B cell (primary cell): ENCODE measurements around the gene SHISA7. TPM values are rescaled to one million over a fixed set of nuclear protein-coding genes. Genes with fewer than 3 reads are reported as not detected.

Experiments used
- ATAC-seq: fragments of 200-7000 bp; cut with Tn5 transposase; one replicate; pipeline ENCODE4 v1.10.0; 2021; ENCODE audit warnings: low read depth, mild to moderate bottlenecking, moderate number of reproducible peaks, moderate library complexity
- CTCF ChIA-PET: fragments of 350-600 bp; sonication (Branson Sonifier 250); formaldehyde crosslinking; loops from one replicate; lab custom pipeline; 2021; ENCODE audit warnings: antibody characterized with exemption, inconsistent platforms; lab: Charles Lee
- POLR2A ChIA-PET: fragments of 350-600 bp; sonication (Branson Sonifier 250); formaldehyde crosslinking; loops from one replicate; lab custom pipeline; 2021; ENCODE audit warnings: antibody characterized with exemption; lab: Charles Lee
- DNase-seq: peaks from one replicate; pipeline ENCODE4 v3.0.0; 2013
- H2AFZ ChIP-seq: 2 replicates; pipeline ENCODE4 v1.6.1; 2012; ENCODE audit warnings: mild to moderate bottlenecking, low read depth, low read length; ENCODE audit not compliant: insufficient read depth, poor library complexity, severe bottlenecking
- H3K27ac ChIP-seq, 2 donors: 1 replicate in 1 of 2; 2 replicates in 1 of 2; pipeline ENCODE4 v1.5.1; 2012 to 2013; ENCODE audit warnings: low read length in 2 of 2, mild to moderate bottlenecking in 2 of 2, moderate library complexity in 1 of 2
- H3K27me3 ChIP-seq, 4 experiments: fragments of 200-600 bp in 1 of 4; sonication (generic) in 1 of 4; replicated peaks in 1 of 4; 1 replicate in 2 of 4; 2 replicates in 2 of 4; pipeline versions ENCODE4 v1.6.1 to v1.7.0; 2013 to 2016; ENCODE audit warnings: low read length in 3 of 4, mild to moderate bottlenecking in 2 of 4, mixed read lengths in 1 of 4, moderate library complexity in 1 of 4; ENCODE audit not compliant: insufficient read depth in 4 of 4, control insufficient read depth in 3 of 4; ENCODE audit errors: control extremely low read depth in 1 of 4
- H3K36me3 ChIP-seq, 2 experiments: replicated peaks in 1 of 2; 1 replicate in 1 of 2; 2 replicates in 1 of 2; pipeline versions ENCODE4 v1.6.1 to v1.7.1; 2013; ENCODE audit warnings: low read length in 1 of 2; ENCODE audit not compliant: insufficient read depth in 2 of 2, control insufficient read depth in 1 of 2; ENCODE audit errors: control extremely low read depth in 1 of 2, extremely low read depth in 1 of 2
- H3K4me1 ChIP-seq, 2 donors: fragments of 200-600 bp in 1 of 2; sonication (generic) in 1 of 2; 1 replicate in 1 of 2; 2 replicates in 1 of 2; pipeline versions ENCODE4 v1.5.1 to v1.6.1; 2013 to 2017; ENCODE audit warnings: low read length in 2 of 2; ENCODE audit not compliant: control insufficient read depth in 2 of 2, insufficient read depth in 2 of 2
- H3K4me2 ChIP-seq: replicated peaks from 2 replicates; pipeline ENCODE3; 2012; ENCODE audit warnings: mild to moderate bottlenecking, low read depth, low read length; ENCODE audit not compliant: poor library complexity, severe bottlenecking
- H3K4me3 ChIP-seq, 5 experiments: fragments of 200-600 bp in 1 of 5; sonication (generic) in 1 of 5; 1 replicate in 3 of 5; 2 replicates in 2 of 5; pipeline versions ENCODE4 v1.5.1 to v1.7.0; 2011 to 2016; ENCODE audit warnings: low read length in 4 of 5, mild to moderate bottlenecking in 4 of 5, low read depth in 2 of 5, control low read depth in 1 of 5, moderate library complexity in 1 of 5; ENCODE audit not compliant: insufficient read depth in 1 of 5; ENCODE audit errors: control extremely low read depth in 1 of 5, extremely low read depth in 1 of 5
- H3K79me2 ChIP-seq: fragments of 200-600 bp; sonication (generic); one replicate; pipeline ENCODE4 v1.6.0; 2016; ENCODE audit warnings: low read length; ENCODE audit not compliant: control insufficient read depth, insufficient read depth
- H3K9ac ChIP-seq: fragments of 200-600 bp; sonication (generic); 2 replicates; pipeline ENCODE4 v1.6.1; 2017; ENCODE audit warnings: mild to moderate bottlenecking, low read length, moderate library complexity
- H3K9me3 ChIP-seq, 3 donors: one replicate each; pipeline versions ENCODE4 v1.6.1 to v1.7.1; 2013; ENCODE audit warnings: low read length in 2 of 3; ENCODE audit not compliant: control insufficient read depth in 2 of 3, insufficient read depth in 1 of 3; ENCODE audit errors: control extremely low read depth in 1 of 3
- H4K20me1 ChIP-seq: 2 replicates; pipeline ENCODE4 v1.6.0; 2012; ENCODE audit warnings: mild to moderate bottlenecking, low read length; ENCODE audit not compliant: insufficient read depth, control insufficient read depth, poor library complexity, severe bottlenecking
- H3K27ac Mint-ChIP-seq: one replicate; pipeline ENCODE4 v1.8.0; 2021; ENCODE audit warnings: mixed read lengths
- H3K27me3 Mint-ChIP-seq: one replicate; pipeline ENCODE4 v1.8.0; 2021; ENCODE audit warnings: mixed read lengths
- H3K4me1 Mint-ChIP-seq: one replicate; pipeline ENCODE4 v1.8.0; 2021; ENCODE audit warnings: mixed read lengths
- H3K4me3 Mint-ChIP-seq: one replicate; pipeline ENCODE4 v1.8.0; 2021; ENCODE audit warnings: mixed read lengths
- H3K9me3 Mint-ChIP-seq: one replicate; pipeline ENCODE4 v1.8.0; 2022; ENCODE audit warnings: mixed read lengths; ENCODE audit not compliant: insufficient read depth
- EZH2 ChIP-seq: IDR thresholded peaks from 2 replicates; pipeline ENCODE4 v1.6.1; 2012; ENCODE audit warnings: borderline replicate concordance, low read depth, mild to moderate bottlenecking, moderate library complexity, low read length; ENCODE audit not compliant: insufficient read depth, poor library complexity, severe bottlenecking
- WGBS: methylation state at CpG from one replicate; pipeline ENCODE4 v1.1.5; 2013; ENCODE audit warnings: missing lambda C conversion rate; ENCODE audit not compliant: insufficient coverage; 5-methylcytosine and 5-hydroxymethylcytosine counted together
- intact Hi-C: fragments of 100-400 bp; cut with micrococcal nuclease; formaldehyde crosslinking; loops from one replicate; pipeline ENCODE4 v1.10.0; 2022
- polyA plus RNA-seq: library from polyadenylated mRNA; depleted of rRNA; stranded (reverse); fragments of >200 nt; gene quantifications from 2 replicates; pipeline ENCODE4 v1.2.3, GENCODE V29; 2012
- total RNA-seq, 2 donors: library from RNA; stranded (reverse); fragments of 120-200 nt in 1 of 2; gene quantifications; 1 replicate in 1 of 2; 2 replicates in 1 of 2; pipeline versions ENCODE4 v1.2.3 to v1.2.4, GENCODE V29; 2013 to 2022
- TF ChIP-seq, protein P1 (sequence below): fragments of 200-600 bp; IDR thresholded peaks from one replicate; pipeline ENCODE4 v1.8.0; 2022; ENCODE audit warnings: antibody characterized with exemption, mild to moderate bottlenecking

SHISA7 gene
- total and polyA plus RNA-seq, 2 donors (not counting 1 experiment from before 2014, with no cell fraction given): 0.06 TPM; not detected in 1

DNA sequence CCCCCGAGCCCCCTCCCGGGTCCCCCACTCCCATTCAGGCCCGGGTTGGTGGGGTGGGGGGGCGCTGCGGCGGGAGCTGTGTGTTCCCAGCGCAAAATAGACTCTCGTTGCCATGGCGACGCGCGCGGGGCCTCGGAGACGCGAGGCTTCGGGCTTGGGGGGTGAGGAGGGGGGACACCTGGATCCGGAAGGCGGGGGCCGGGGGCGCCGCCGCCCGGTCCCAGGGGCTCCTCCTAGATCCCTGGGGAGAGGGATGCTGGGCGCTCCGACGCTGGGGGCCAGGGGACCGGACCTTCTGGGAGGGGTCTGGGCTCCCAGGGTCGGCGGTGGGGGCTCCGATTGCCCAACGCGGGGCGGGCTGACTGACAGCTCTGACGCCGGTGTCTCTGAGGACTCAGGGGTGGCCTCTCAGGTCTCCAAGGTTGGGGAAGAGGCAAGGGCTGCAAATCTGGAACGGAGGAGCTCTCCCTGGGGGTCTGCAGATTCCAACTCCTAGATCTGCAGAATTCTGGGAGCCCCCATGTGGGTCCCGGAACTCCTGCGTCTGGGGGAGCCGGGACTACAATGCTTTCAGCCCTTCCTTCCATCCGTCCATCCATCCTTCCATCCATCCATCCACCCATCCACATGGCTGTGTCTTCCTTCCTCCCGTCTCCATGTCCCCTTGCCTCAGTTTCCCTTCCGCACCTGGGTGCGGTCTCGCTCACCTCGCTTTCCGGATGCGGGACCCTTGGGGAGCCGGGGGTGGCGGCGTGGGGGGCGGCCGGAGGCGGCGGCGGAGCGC is 9.1 kb upstream of the SHISA7 start:
- peak overlapping the region; percentile 66 for H3K4me3 Mint-ChIP-seq
- DNase-seq: peak; percentile 71
- Histone ChIP-seq H3K4me1 (peaks cover 15 to 17% of the 10 kb centered on the region in 2 donors), H3K36me3 (peaks cover 0 to 2% of the 10 kb centered on the region in 2 experiments), H2AFZ (peak overlapping the region; percentile 51), H3K4me2 (peak overlapping the region; percentile 81), H3K27ac (no peak overlapping the region), H3K9me3 (peaks cover 0 to 15% (median 0%) of the 10 kb centered on the region in 3 donors), H3K27me3 (peaks cover 0 to 36% (median 12%) of the 10 kb centered on the region in 4 experiments), H3K9ac (peak overlapping the region; percentile 53), H3K79me2 (no peaks in the 10 kb centered on the region), H3K4me3 (peak overlapping the region in 2 of 5 experiments; percentile 28 to 40), H4K20me1 (no peaks in the 10 kb centered on the region)
- peak overlapping the region; percentile 59 for H3K27ac Mint-ChIP-seq
- TF ChIP-seq EZH2: no peak
- TF ChIP-seq, protein P1, sequence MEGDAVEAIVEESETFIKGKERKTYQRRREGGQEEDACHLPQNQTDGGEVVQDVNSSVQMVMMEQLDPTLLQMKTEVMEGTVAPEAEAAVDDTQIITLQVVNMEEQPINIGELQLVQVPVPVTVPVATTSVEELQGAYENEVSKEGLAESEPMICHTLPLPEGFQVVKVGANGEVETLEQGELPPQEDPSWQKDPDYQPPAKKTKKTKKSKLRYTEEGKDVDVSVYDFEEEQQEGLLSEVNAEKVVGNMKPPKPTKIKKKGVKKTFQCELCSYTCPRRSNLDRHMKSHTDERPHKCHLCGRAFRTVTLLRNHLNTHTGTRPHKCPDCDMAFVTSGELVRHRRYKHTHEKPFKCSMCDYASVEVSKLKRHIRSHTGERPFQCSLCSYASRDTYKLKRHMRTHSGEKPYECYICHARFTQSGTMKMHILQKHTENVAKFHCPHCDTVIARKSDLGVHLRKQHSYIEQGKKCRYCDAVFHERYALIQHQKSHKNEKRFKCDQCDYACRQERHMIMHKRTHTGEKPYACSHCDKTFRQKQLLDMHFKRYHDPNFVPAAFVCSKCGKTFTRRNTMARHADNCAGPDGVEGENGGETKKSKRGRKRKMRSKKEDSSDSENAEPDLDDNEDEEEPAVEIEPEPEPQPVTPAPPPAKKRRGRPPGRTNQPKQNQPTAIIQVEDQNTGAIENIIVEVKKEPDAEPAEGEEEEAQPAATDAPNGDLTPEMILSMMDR: no peak
- H3K4me1 Mint-ChIP-seq: peaks cover 13% of the 10 kb centered on the region
- H3K9me3 Mint-ChIP-seq: no peaks in the 10 kb centered on the region
- ChIA-PET CTCF (interaction anchor here (1.2 kb wide), 1 partner anchor 198 kb away, joined by 6 read pairs; no protein-coding TSS in a partner anchor), POLR2A (interaction anchor here (0.6 kb wide), 1 partner anchor 136 kb away, joined by 8 read pairs; no protein-coding TSS in a partner anchor)
- intact Hi-C loops: no loop called here
- 7% methylated on average over 48 of the region's 57 CpGs for WGBS
- peaks cover 18% of the 10 kb centered on the region for H3K27me3 Mint-ChIP-seq
- ATAC-seq: no peak
